Hypothalamus (tissue), 51 donors: ENCODE data around the gene PFKP.

ENCODE experiments used
- DNase-seq, 51 donors: peaks; one replicate each; lab custom pipeline; 2025; lab: John Stamatoyannopoulos, UW

PFKP gene

GRCh38 chr10:3109633-3110032 lies 42.3 kb downstream of the PFKP start:
- DNase-seq = no peak

- no peak for DNase-seq
Observed at GRCh38 chr10:3110782-3111620, 43.7 kb downstream of the PFKP start.

- DNase-seq = peak in 23 of 51 donors; percentile 17 to 69 (median 40)
Observed at GRCh38 chr10:3111621-3112163, 44.3 kb downstream of the PFKP start.

- no peak for DNase-seq
Observed at GRCh38 chr10:3113343-3113720, 46.0 kb downstream of the PFKP start.

- no peak for DNase-seq
Observed at GRCh38 chr10:3115685-3116084, 48.3 kb downstream of the PFKP start.

- no peak for DNase-seq
Observed at GRCh38 chr10:3116508-3117100, 49.3 kb downstream of the PFKP start.

GRCh38 chr10:3117486-3117885 lies 50.1 kb downstream of the PFKP start:
- DNase-seq = no peak

- no peak for DNase-seq
Observed at GRCh38 chr10:3118641-3119091, 51.3 kb downstream of the PFKP start.

GRCh38 chr10:3119796-3120459 lies 52.6 kb downstream of the PFKP start:
- peak in 10 of 51 donors; percentile 13 to 48 (median 26) for DNase-seq

- no peak for DNase-seq
Observed at GRCh38 chr10:3122034-3122433, 54.7 kb downstream of the PFKP start.

- DNase-seq = no peak
Observed at GRCh38 chr10:3122486-3123205, 55.3 kb downstream of the PFKP start.

- peak in 4 of 51 donors; percentile 19 to 38 (median 34) for DNase-seq
Observed at GRCh38 chr10:3123571-3124411, 56.4 kb downstream of the PFKP start.

GRCh38 chr10:3124412-3125175 lies 57.2 kb downstream of the PFKP start:
- no peak for DNase-seq

GRCh38 chr10:3125527-3126170 lies 58.3 kb downstream of the PFKP start:
- DNase-seq = no peak

- no peak for DNase-seq
Observed at GRCh38 chr10:3126249-3126648, 58.9 kb downstream of the PFKP start.

- DNase-seq = peak in 10 of 51 donors; percentile 17 to 52 (median 30)
Observed at GRCh38 chr10:3126741-3127346, 59.5 kb downstream of the PFKP start.

GRCh38 chr10:3127921-3128320 lies 60.6 kb downstream of the PFKP start:
- no peak for DNase-seq
